Lung (tissue), 12 donors: ENCODE measurements around the gene SNRPD1. TPM values are rescaled to one million over a fixed set of nuclear protein-coding genes. Genes with fewer than 3 reads are reported as not detected.
A peak's percentile ranks its signal among the peaks of the same experiment; 100 is the strongest.

Source experiments
- ATAC-seq: fragments of 200-7000 bp; cut with Tn5 transposase; one replicate; pipeline ENCODE4 v1.9.1; 2020; ENCODE audit warnings: moderate number of reproducible peaks; ENCODE audit not compliant: insufficient read depth, low FRiP score
- DNase-seq, 3 donors: peaks; one replicate each; pipeline ENCODE4 v3.0.0-alpha.2; 2013 to 2017
- H3K27ac ChIP-seq, 2 donors: one replicate each; pipeline ENCODE4 v1.5.1; 2013; ENCODE audit warnings: mild to moderate bottlenecking in 2 of 2, moderate library complexity in 2 of 2, control low read depth in 1 of 2, inconsistent platforms in 1 of 2, low read depth in 1 of 2, low read length in 1 of 2
- H3K27me3 ChIP-seq, 3 donors: one replicate each; pipeline ENCODE4 v1.5.1; 2013; ENCODE audit warnings: low read length in 2 of 3; ENCODE audit not compliant: control insufficient read depth in 3 of 3, insufficient read depth in 3 of 3
- H3K36me3 ChIP-seq, 4 donors: one replicate each; pipeline ENCODE4 v1.5.1; 2013; ENCODE audit warnings: low read length in 4 of 4, mild to moderate bottlenecking in 1 of 4, moderate library complexity in 1 of 4; ENCODE audit not compliant: control insufficient read depth in 4 of 4, insufficient read depth in 4 of 4
- H3K4me1 ChIP-seq, 5 donors: one replicate each; pipeline ENCODE4 v1.5.1; 2013; ENCODE audit warnings: low read length in 5 of 5, mild to moderate bottlenecking in 2 of 5, moderate library complexity in 1 of 5; ENCODE audit not compliant: control insufficient read depth in 5 of 5, insufficient read depth in 5 of 5
- H3K4me3 ChIP-seq: one replicate; pipeline ENCODE4 v1.5.1; 2013; ENCODE audit warnings: mild to moderate bottlenecking, control low read depth, moderate library complexity
- H3K9ac ChIP-seq, 2 donors: one replicate each; pipeline ENCODE4 v1.5.1; 2013; ENCODE audit warnings: low read length in 2 of 2, control low read depth in 1 of 2; ENCODE audit not compliant: insufficient read depth in 1 of 2
- H3K9me3 ChIP-seq, 4 donors: one replicate each; pipeline ENCODE4 v1.5.1; 2013; ENCODE audit warnings: low read length in 3 of 4, mild to moderate bottlenecking in 1 of 4, moderate library complexity in 1 of 4; ENCODE audit not compliant: control insufficient read depth in 4 of 4, insufficient read depth in 3 of 4
- WGBS, 2 donors: extraction: QIAGEN DNeasy Blood & Tissue Kit; methylation state at CpG; one replicate each; pipeline ENCODE4 v1.1.7; 2013; 5-methylcytosine and 5-hydroxymethylcytosine counted together
- polyA plus RNA-seq, 2 donors: library from polyadenylated mRNA; stranded (reverse); fragments of 200-250 nt; gene quantifications; one replicate each; pipeline ENCODE4 v1.2.1, GENCODE V29; 2013
- total RNA-seq, 2 donors: library from RNA; depleted of rRNA in 1 of 2; stranded (reverse); fragments of >200 nt in 1 of 2; gene quantifications; one replicate each; pipeline ENCODE4 v1.2.1, GENCODE V29; 2014 to 2021
- TF ChIP-seq, protein P1 (sequence below): IDR thresholded peaks from 2 replicates; pipeline ENCODE4 v1.5.1; 2012; ENCODE audit warnings: mild to moderate bottlenecking; ENCODE audit errors: control extremely low read depth, extremely low read depth
- donor health status: control.
- donor health status: control.
- donor health status: Bipolar disorder and iron deficiency.
- donor health status: healthy.
- donor health status: DM: yes; HTN: yes; CAD: no.

SNRPD1 gene
- total and polyA plus RNA-seq, 4 donors: 13.7 to 37.0 (median 21.7) TPM

- WGBS, 2 donors: 96% methylated on average over 9 of the region's 9 CpGs
- no peaks in the 10 kb centered on the region for H3K9me3 ChIP-seq
- no peaks in the 10 kb centered on the region for H3K27me3 ChIP-seq
- H3K36me3 ChIP-seq: peaks cover 0 to 3% (median 2%) of the 10 kb centered on the region in 4 donors
- TF ChIP-seq, protein P1, sequence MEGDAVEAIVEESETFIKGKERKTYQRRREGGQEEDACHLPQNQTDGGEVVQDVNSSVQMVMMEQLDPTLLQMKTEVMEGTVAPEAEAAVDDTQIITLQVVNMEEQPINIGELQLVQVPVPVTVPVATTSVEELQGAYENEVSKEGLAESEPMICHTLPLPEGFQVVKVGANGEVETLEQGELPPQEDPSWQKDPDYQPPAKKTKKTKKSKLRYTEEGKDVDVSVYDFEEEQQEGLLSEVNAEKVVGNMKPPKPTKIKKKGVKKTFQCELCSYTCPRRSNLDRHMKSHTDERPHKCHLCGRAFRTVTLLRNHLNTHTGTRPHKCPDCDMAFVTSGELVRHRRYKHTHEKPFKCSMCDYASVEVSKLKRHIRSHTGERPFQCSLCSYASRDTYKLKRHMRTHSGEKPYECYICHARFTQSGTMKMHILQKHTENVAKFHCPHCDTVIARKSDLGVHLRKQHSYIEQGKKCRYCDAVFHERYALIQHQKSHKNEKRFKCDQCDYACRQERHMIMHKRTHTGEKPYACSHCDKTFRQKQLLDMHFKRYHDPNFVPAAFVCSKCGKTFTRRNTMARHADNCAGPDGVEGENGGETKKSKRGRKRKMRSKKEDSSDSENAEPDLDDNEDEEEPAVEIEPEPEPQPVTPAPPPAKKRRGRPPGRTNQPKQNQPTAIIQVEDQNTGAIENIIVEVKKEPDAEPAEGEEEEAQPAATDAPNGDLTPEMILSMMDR: no peak
- no peak for DNase-seq
- H3K4me1 ChIP-seq: no peaks in the 10 kb centered on the region
- H3K9ac ChIP-seq: no peak overlapping the region
- no peak for ATAC-seq
- H3K27ac ChIP-seq: no peak overlapping the region
- H3K4me3 ChIP-seq: no peak overlapping the region
Measured at GRCh38 chr18:21662581-21662980, 50.5 kb downstream of the SNRPD1 start.

DNA sequence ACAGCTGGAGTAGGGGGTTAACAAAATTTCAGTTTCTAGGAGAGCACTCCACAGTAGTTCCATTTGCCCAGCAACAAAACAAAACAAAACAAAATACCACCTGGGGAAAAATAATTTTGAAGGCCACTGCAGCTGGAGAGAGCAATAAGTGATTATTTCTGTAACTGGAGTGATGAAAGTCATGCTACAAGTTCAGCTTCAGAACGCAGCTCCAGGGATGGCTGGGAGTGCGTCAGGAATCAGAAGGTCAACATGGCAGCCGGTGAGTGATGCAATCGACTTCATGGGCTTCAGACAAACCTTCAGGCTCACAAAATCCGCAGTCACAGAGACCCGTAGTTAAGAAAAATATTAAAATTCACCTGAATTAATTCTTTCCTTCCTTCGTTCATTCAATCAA is 51.5 kb downstream of the SNRPD1 start:
- H3K27ac ChIP-seq: no peak overlapping the region
- H3K4me3 ChIP-seq: no peak overlapping the region
- H3K9ac ChIP-seq: no peak overlapping the region
- TF ChIP-seq, protein P1: no peak
- ATAC-seq (no peak), DNase-seq (peak in 1 of 3 donors; percentile 11)
- H3K36me3 ChIP-seq: peaks cover 0 to 3% (median 2%) of the 10 kb centered on the region in 4 donors
- no peaks in the 10 kb centered on the region for H3K4me1 ChIP-seq
- no peaks in the 10 kb centered on the region for H3K27me3 ChIP-seq
- 93 to 96% methylated on average over 7 of the region's 7 CpGs for WGBS, 2 donors
- no peaks in the 10 kb centered on the region for H3K9me3 ChIP-seq

GRCh38 chr18:21664069-21664468 is 52.0 kb downstream of the SNRPD1 start:
- DNase-seq (no peak), ATAC-seq (no peak)
- peaks cover 0 to 3% (median 2%) of the 10 kb centered on the region in 4 donors for H3K36me3 ChIP-seq
- WGBS, 2 donors: 84 to 91% methylated on average over 2 of the region's 2 CpGs
- no peak overlapping the region for H3K27ac ChIP-seq
- H3K4me1 ChIP-seq: no peaks in the 10 kb centered on the region
- H3K27me3 ChIP-seq: no peaks in the 10 kb centered on the region
- no peak overlapping the region for H3K9ac ChIP-seq
- no peaks in the 10 kb centered on the region for H3K9me3 ChIP-seq
- H3K4me3 ChIP-seq: no peak overlapping the region
- TF ChIP-seq, protein P1: no peak

DNA sequence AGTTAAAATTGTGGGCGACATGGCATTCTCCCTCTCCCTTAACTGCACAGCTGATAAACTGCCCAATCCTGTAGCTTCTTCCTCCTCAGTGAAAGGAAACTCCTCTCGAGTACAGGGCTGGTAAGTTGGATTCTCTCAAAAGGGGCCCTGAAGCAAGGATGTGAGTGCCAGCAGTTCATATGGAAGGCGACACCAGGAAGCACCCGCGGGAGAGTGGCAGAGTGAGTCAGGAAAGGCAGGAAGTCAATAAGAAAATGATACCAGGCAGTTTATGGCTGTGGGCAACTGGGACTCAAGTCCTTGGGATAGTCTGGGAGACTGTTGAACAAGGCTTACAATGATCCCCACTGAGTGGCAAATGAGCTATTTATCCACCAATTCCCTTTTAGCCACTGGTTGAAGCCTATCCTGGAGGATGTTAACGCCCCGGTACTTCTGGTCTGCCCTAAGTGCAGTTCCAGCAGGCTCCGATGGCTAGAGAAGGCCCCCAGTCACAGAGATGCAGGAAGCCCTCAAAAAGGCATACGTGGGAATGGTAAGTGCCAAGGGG is 57.7 kb downstream of the SNRPD1 start:
- Histone ChIP-seq H3K36me3 (peaks cover 0 to 3% (median 0%) of the 10 kb centered on the region in 4 donors), H3K27me3 (no peaks in the 10 kb centered on the region), H3K9me3 (no peaks in the 10 kb centered on the region), H3K9ac (no peak overlapping the region), H3K27ac (no peak overlapping the region), H3K4me1 (no peaks in the 10 kb centered on the region), H3K4me3 (no peak overlapping the region)
- DNase-seq: no peak
- no peak for ATAC-seq
- 84 to 85% methylated on average over 9 of the region's 9 CpGs for WGBS, 2 donors
- TF ChIP-seq, protein P1: no peak
